AG04450 (cell line): ENCODE measurements around the gene KCNK7. TPM values are rescaled to one million over a fixed set of nuclear protein-coding genes. Genes with fewer than 3 reads are reported as not detected.

Source experiments
- polyA plus RNA-seq: library from polyadenylated mRNA; depleted of rRNA; stranded (reverse); fragments of >200 nt; gene quantifications from 2 replicates; pipeline ENCODE4 v1.2.3, GENCODE V29; 2011; rRNA removed
- small RNA-seq: library from RNA; depleted of rRNA; stranded (forward); fragments of <200 nt; gene quantifications from one replicate; pipeline ENCODE3, GENCODE V24; 2012; ENCODE audit warnings: low read depth; ENCODE audit not compliant: insufficient read length

KCNK7 gene
- polyA plus RNA-seq, 1 experiment = not detected

Small RNAs within 50 kb of the gene (small RNA-seq; reads per million reads assigned to genes)
- gene AP001362.1 (not detected), gene MIR4690 (not detected)

Other genes with a start within 250 kb of the KCNK7 start
- 0.07 and 0.11 TPM in 2 replicates for gene TIGD3, start 241.0 kb downstream of the KCNK7 start, polyA plus RNA-seq
- gene SLC25A45, start 213.2 kb downstream of the KCNK7 start, polyA plus RNA-seq = 0.76 and 1.4 TPM in 2 replicates
- gene FRMD8, start 209.2 kb downstream of the KCNK7 start, polyA plus RNA-seq = 10.7 and 14.1 TPM in 2 replicates
- 72.3 and 83.3 TPM in 2 replicates for gene NEAT1, start 173.0 kb downstream of the KCNK7 start, polyA plus RNA-seq
- gene MALAT1, start 96.8 kb downstream of the KCNK7 start, polyA plus RNA-seq = 1,149 and 1,465 TPM in 2 replicates
- gene SCYL1, start 70.7 kb downstream of the KCNK7 start, polyA plus RNA-seq = 60.9 and 90.0 TPM in 2 replicates
- 25.3 and 49.2 TPM in 2 replicates for gene LTBP3, start 37.4 kb downstream of the KCNK7 start, polyA plus RNA-seq
- 23.5 and 44.3 TPM in 2 replicates for gene ZNRD2, start 25.3 kb downstream of the KCNK7 start, polyA plus RNA-seq
- gene FAM89B, start 23.3 kb downstream of the KCNK7 start, polyA plus RNA-seq = 28.8 and 40.8 TPM in 2 replicates
- 11.3 and 15.2 TPM in 2 replicates for gene EHBP1L1, start 19.7 kb downstream of the KCNK7 start, polyA plus RNA-seq
- gene MAP3K11, start 18.4 kb upstream of the KCNK7 start, polyA plus RNA-seq = 12.6 and 17.1 TPM in 2 replicates
- gene PCNX3, start 20.0 kb upstream of the KCNK7 start, polyA plus RNA-seq = 9.7 and 14.0 TPM in 2 replicates
- gene SIPA1, start 42.3 kb upstream of the KCNK7 start, polyA plus RNA-seq = 11.4 and 19.8 TPM in 2 replicates
- gene RELA, start 67.1 kb upstream of the KCNK7 start, polyA plus RNA-seq = 23.4 and 26.7 TPM in 2 replicates
- 22.6 and 26.1 TPM in 2 replicates for gene KAT5, start 116.5 kb upstream of the KCNK7 start, polyA plus RNA-seq
- gene RNASEH2C, start 125.0 kb upstream of the KCNK7 start, polyA plus RNA-seq = 14.2 and 20.8 TPM in 2 replicates
- gene AP5B1, start 185.2 kb upstream of the KCNK7 start, polyA plus RNA-seq = 2.6 and 3.3 TPM in 2 replicates
- gene OVOL1, start 191.3 kb upstream of the KCNK7 start, polyA plus RNA-seq = not detected in 2 replicates
- gene SNX32, start 238.2 kb upstream of the KCNK7 start, polyA plus RNA-seq = 0.30 and 0.57 TPM in 2 replicates